Measurements from ENCODE around the gene CCDC57. TPM values are rescaled to one million over a fixed set of nuclear protein-coding genes. Genes with fewer than 3 reads are reported as not detected.

The CCDC57 gene
- total RNA-seq, 1 experiment from 2014 or later, result 31.0 TPM

GRCh38 chr17:82055023-82055964 is 157.3 kb downstream of the CCDC57 start:
- Histone ChIP-seq H3K9me3 (no peaks in the 10 kb centered on the region), H3K4me1 (peaks cover 7% of the 10 kb centered on the region), H3K36me3 (ENCODE audit: control insufficient read depth, insufficient read depth, low read length) (peaks cover 1% of the 10 kb centered on the region; the same call in 1 of the 2 replicates), H3K27me3 (replicated peaks; ENCODE audit: control insufficient read depth, insufficient read depth, low read length) (no peaks in the 10 kb centered on the region), H3K4me3 (ENCODE audit: low read depth, low read length) (no peak overlapping the region)
- no peak for TF ChIP-seq CTCF (IDR thresholded peaks at IDR 0.05; ENCODE audit: insufficient read depth in 1 of 2, low read depth in 1 of 2, low read length in 1 of 2, severe bottlenecking in 1 of 2, unreplicated experiment in 1 of 2)
- Mint-ChIP-seq H3K36me3 (ENCODE audit: insufficient read depth, unreplicated experiment) (peaks cover 54% of the 10 kb centered on the region), H3K4me1 (ENCODE audit: low read depth, unreplicated experiment) (no peaks in the 10 kb centered on the region), H3K9me3 (ENCODE audit: unreplicated experiment) (no peaks in the 10 kb centered on the region), H3K27me3 (ENCODE audit: insufficient read depth, unreplicated experiment) (no peaks in the 10 kb centered on the region), H3K27ac (ENCODE audit: unreplicated experiment) (peak overlapping the region; percentile 67), H3K4me3 (ENCODE audit: unreplicated experiment) (no peak overlapping the region)
- POLR2A ChIA-PET, result no interaction called here
- no TSS peak for BruUV-seq (replicated peaks)
- CTCF ChIA-PET, result interaction anchor here (0.6 to 1.0 kb wide), 2 partner anchors 14 to 24 kb away, joined by 7 read pairs; partner anchors contain the start of gene RAC3
- intact Hi-C loops (cut with micrococcal nuclease; ENCODE audit: unreplicated experiment), result no loop called here
- DNase-seq, result no peak

GRCh38 chr17:82054351-82055022 is 158.2 kb downstream of the CCDC57 start:
- no peaks in the 10 kb centered on the region for H3K27me3 Mint-ChIP-seq (ENCODE audit: insufficient read depth, unreplicated experiment)
- H3K27ac Mint-ChIP-seq (ENCODE audit: unreplicated experiment), result peak overlapping the region; percentile 67
- POLR2A ChIA-PET, result no interaction called here
- no TSS peak for BruUV-seq (replicated peaks)
- no peaks in the 10 kb centered on the region for H3K4me1 Mint-ChIP-seq (ENCODE audit: low read depth, unreplicated experiment)
- intact Hi-C loops (cut with micrococcal nuclease; ENCODE audit: unreplicated experiment), result no loop called here
- H3K36me3 Mint-ChIP-seq (ENCODE audit: insufficient read depth, unreplicated experiment), result peaks cover 46% of the 10 kb centered on the region
- no peak overlapping the region for H3K4me3 ChIP-seq (ENCODE audit: low read depth, low read length)
- CTCF ChIA-PET, result interaction anchor here (0.6 kb wide), 1 partner anchor 13 kb away, joined by 7 read pairs; no protein-coding TSS in a partner anchor
- H3K27me3 ChIP-seq (replicated peaks; ENCODE audit: control insufficient read depth, insufficient read depth, low read length), result no peaks in the 10 kb centered on the region
- H3K4me3 Mint-ChIP-seq (ENCODE audit: unreplicated experiment), result no peak overlapping the region
- H3K4me1 ChIP-seq, result peaks cover 8% of the 10 kb centered on the region
- H3K9me3 Mint-ChIP-seq (ENCODE audit: unreplicated experiment), result no peaks in the 10 kb centered on the region
- H3K36me3 ChIP-seq (ENCODE audit: control insufficient read depth, insufficient read depth, low read length), result peaks cover 1% of the 10 kb centered on the region; the same call in 1 of the 2 replicates
- DNase-seq, result no peak
- TF ChIP-seq CTCF (IDR thresholded peaks at IDR 0.05; ENCODE audit: insufficient read depth in 1 of 2, low read depth in 1 of 2, low read length in 1 of 2, severe bottlenecking in 1 of 2, unreplicated experiment in 1 of 2), result no peak
- no peaks in the 10 kb centered on the region for H3K9me3 ChIP-seq

- POLR2A ChIA-PET, result interaction anchor here (0.5 kb wide), 1 partner anchor 31 kb away, joined by 3 read pairs; the partner anchor contains the start of gene LRRC45
- no peaks in the 10 kb centered on the region for H3K27me3 ChIP-seq (replicated peaks; ENCODE audit: control insufficient read depth, insufficient read depth, low read length)
- H3K4me1 ChIP-seq, result peaks cover 8% of the 10 kb centered on the region
- Mint-ChIP-seq H3K36me3 (ENCODE audit: insufficient read depth, unreplicated experiment) (peaks cover 39% of the 10 kb centered on the region), H3K4me3 (ENCODE audit: unreplicated experiment) (peak overlapping the region; percentile 80), H3K9me3 (ENCODE audit: unreplicated experiment) (no peaks in the 10 kb centered on the region), H3K27ac (ENCODE audit: unreplicated experiment) (no peak overlapping the region), H3K27me3 (ENCODE audit: insufficient read depth, unreplicated experiment) (no peaks in the 10 kb centered on the region), H3K4me1 (ENCODE audit: low read depth, unreplicated experiment) (no peaks in the 10 kb centered on the region)
- peaks cover 1% of the 10 kb centered on the region; the same call in 1 of the 2 replicates for H3K36me3 ChIP-seq (ENCODE audit: control insufficient read depth, insufficient read depth, low read length)
- H3K9me3 ChIP-seq, result no peaks in the 10 kb centered on the region
- no peak for TF ChIP-seq CTCF (IDR thresholded peaks at IDR 0.05; ENCODE audit: insufficient read depth in 1 of 2, low read depth in 1 of 2, low read length in 1 of 2, severe bottlenecking in 1 of 2, unreplicated experiment in 1 of 2)
- intact Hi-C loops (cut with micrococcal nuclease; ENCODE audit: unreplicated experiment), result no loop called here
- BruUV-seq (replicated peaks), result no TSS peak
- H3K4me3 ChIP-seq (ENCODE audit: low read depth, low read length), result no peak overlapping the region; the same call in 1 of the 2 replicates
- CTCF ChIA-PET, result no interaction called here
- no peak for DNase-seq
Measured at GRCh38 chr17:82053556-82054263, 158.9 kb downstream of the CCDC57 start.
